NCI-H2196 treated with DMSO at 0.1 percent for 48 hours (cell line): Measurements from ENCODE around the gene ARHGEF17.

ENCODE experiments used
- DNase-seq: peaks from one replicate; lab custom pipeline; 2025; ENCODE audit not compliant: unreplicated experiment; lab: John Stamatoyannopoulos, UW

ARHGEF17 gene

DNA sequence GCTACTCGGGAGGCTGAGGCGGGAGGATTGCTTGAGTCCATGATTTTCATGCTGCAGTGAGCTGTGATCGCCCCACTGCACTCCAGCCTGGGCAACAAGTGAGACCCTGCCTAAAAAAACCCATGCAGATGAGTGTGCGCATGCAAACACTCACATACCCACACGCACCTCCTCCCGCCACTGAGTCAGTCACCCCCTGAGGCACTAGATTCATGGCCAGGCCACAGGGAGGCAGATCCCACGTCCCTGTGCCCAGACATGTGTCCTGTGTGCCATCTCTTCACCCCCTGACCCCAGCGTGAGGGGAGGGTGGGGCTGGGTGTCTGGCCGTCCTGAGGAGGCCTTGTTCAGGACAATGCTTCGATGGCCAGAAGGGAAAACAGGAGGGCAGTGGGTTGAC is 83.6 kb downstream of the ARHGEF17 start:
- DNase-seq = no peak

DNA sequence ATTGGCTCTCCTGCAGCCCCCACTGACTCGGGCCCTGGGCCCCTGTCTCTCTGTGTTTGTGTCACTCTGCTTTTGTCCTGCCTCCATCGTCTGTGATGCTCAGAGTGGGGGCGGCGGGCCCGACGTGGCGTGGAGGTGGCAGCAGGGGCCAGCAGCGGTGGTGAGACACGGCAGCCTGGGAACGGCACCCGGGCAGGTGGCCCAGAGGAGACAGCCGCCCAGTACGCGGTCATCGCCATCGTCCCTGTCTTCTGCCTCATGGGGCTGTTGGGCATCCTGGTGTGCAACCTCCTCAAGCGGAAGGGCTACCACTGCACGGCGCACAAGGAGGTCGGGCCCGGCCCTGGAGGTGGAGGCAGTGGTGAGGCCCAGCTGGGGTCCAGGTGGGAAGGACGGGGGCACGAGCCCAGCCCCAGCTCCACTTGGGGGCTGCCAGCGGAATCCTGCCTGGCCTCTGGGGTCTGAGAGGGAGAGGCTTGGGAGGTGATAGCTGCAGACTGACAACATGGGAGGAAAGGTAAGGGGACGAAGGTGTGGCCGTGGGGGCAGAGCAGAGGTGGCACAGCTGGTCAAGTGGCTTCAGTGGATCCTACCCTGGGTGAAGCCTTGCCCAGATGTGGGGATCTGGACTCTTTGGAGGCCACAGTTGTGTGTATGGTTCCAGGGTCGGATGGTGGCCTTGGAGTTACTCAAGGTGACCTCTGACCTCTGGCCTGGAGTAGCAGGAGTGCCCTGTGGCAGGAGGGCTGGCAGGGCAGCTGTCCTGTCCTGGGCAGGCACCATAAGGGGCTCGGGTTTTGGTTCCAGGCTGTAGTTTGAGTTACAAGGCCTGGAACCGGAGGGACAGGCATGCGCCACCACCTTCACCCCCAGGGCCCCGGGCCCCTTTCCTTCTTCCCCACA is 84.3 kb downstream of the ARHGEF17 start:
- no peak for DNase-seq

DNA sequence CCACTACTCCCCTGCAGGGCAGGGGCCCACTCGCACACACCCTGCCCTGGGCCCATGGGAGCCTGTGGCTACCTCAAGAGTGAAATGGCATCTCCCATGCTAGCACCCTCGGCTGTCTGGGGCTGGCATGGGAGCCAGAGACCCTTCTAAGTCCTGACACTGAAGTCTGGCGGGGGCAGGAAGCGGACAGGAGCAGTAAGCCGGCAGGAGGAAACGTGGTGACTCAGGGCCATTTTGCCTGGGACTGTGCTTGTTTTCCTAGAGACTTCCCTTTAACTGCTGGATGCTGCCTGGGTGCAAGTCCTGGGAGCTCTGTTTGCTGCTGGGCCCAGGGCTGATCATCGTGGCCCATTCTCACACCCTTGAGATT is 84.9 kb downstream of the ARHGEF17 start:
- DNase-seq = no peak

DNA sequence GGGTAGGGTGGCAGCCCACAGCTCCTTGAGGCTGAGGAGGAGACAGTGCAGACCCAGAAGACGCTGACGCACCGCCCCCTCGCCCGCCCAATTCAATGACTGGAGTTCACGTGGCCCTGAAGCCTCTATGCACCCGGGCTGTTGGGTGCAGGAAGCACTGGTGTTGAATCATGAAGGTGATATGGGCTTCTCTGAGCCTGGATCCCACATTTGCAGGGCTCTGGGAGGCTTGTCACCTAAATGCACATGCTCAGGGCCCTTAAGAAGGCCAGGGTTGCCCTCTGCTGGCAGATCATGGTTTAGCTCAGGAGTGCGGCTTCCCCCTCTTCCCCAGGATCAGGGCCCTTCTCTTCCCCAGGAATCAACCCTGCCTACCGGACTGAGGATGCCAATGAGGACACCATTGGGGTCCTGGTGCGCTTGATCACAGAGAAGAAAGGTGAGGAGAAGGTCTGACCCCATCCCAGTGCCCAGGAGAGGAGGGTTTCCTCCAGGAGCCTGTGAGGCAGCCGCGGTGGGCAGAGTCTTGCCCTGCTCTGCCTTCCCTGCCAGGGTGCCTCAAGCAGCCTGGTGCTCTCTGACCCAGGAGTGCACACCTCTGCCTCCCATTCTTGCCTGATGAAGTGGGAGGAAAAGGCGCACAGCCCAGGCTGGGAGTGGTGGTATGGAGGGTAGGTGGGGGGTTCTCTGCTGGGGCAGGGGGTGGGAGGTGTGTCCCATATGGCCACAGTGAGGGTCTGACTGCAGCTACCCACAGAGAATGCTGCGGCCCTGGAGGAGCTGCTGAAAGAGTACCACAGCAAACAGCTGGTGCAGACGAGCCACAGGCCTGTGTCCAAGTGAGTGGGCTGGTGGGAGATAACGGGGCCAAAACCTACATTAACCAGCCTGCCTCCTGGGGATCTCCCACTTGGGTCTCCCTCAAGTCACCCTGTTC is 85.7 kb downstream of the ARHGEF17 start:
- peak; percentile 49 for DNase-seq

DNA sequence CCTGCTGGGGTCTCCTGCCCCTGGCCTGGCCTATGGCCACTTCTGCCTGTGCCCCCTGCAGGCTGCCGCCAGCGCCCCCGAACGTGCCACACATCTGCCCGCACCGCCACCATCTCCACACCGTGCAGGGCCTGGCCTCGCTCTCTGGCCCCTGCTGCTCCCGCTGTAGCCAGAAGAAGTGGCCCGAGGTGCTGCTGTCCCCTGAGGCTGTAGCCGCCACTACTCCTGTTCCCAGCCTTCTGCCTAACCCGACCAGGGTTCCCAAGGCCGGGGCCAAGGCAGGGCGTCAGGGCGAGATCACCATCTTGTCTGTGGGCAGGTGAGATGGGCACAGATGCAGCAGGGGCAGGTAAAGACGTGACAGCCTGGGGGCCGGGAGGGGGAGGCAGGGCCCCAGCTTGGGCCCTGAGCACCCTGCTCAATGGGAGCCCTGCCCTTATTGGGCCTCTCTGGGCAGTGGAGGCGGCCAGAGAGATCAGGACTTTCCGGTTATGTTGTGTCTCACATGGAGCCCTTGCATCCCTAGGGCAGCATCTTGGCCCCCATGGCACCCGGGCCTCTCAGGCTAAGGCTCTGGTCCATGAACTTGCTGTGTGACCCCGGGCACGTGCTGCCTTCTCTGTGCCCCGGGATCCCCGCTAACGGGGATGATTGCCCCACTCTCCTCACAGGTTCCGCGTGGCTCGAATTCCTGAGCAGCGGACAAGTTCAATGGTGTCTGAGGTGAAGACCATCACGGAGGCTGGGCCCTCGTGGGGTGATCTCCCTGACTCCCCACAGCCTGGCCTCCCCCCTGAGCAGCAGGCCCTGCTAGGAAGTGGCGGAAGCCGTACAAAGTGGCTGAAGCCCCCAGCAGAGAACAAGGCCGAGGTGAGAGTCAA is 86.6 kb downstream of the ARHGEF17 start:
- DNase-seq = no peak

DNA sequence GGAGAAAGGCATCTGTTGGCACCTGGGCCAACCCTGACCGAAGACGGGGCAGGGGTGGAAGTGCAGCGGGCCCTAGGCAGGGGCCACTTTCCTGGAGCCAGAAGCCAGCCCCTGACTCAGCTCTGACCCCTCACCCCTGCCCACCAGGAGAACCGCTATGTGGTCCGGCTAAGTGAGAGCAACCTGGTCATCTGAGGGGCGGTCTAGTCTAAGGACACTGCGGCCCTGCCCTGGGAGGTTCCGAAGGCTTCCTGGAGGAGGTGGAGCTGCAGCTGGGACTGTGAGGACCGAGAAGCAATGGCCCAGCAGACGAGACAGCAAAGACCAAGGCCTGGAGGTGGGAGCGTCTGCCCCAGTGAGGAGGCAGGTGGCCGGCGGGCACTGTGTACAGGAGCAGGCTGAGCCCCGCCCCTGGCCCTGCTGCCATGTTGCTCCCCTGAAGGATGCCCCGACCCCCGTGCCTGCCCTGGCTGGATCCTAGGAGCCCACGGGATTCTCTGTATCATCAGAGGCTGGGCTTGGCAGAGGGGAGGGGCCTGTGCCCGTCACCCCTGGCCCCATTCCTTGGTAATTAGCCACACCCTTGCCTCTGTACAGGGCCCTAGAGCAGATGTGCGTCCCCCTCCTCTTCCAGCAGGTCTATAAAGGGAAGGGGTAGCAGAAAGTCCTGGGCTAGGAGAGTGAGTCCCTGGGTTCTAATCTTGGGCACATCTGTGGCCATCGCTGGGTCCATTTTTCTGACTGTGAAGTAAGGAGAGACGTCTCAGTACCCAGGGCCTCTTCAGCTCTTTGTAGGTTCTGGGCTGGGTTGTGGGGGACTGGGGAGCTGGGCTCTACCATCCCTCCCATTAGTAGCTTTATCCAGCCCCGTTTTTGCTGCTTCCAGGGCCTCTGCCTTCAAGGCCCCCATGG is 87.5 kb downstream of the ARHGEF17 start:
- no peak for DNase-seq

DNA sequence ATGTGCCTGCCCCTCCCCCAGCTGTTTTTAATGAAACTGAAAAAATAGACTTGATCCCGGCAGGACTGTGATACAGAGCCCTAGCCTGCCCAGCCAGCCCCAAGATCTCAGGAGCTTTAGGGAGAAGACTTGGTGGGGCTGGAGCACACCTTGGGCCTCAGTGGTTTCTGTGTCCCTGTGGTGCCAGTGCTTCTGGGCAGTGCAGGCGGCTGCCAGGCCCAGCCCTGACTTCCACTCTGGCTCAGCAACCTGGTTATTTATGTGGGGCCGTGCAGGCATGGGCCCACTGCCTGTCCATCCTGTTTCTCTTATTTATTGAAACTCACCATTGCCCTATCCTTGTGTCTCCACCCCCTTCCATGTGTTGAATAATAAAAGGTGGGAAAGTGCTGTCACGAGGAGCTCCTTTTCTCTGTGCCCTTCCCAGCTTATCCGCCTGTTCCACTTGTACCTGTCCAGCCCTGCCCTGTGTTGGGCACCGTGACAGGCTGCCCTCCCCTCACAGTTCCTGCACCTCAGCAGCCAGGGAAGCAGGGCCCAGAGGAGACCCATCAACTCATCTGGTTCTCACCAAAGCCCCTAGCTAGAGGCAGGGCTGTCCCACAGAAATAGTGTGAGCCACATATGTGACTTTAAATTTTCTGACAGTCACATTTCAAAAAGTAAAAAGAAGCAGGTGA is 88.3 kb downstream of the ARHGEF17 start:
- DNase-seq = no peak

DNA sequence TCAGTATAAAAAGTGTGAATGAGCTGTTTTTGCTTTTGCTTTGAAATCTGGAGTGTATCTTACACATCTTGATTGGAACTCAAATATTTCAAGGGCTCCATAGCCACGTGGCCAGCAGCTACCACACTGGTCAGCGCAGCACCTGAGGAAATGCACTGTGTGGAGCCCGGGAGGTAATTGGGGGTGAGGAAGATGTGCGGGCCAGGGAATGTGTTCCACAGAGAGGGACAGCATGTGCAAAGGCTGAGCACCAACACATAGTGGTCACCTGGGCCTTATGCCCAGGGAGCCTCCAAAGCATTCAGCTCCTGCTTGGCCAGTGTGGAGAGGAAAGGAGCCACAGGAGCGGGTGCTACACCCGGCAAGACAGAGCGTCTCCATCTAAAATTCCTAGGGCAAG is 88.9 kb downstream of the ARHGEF17 start:
- DNase-seq = no peak

DNA sequence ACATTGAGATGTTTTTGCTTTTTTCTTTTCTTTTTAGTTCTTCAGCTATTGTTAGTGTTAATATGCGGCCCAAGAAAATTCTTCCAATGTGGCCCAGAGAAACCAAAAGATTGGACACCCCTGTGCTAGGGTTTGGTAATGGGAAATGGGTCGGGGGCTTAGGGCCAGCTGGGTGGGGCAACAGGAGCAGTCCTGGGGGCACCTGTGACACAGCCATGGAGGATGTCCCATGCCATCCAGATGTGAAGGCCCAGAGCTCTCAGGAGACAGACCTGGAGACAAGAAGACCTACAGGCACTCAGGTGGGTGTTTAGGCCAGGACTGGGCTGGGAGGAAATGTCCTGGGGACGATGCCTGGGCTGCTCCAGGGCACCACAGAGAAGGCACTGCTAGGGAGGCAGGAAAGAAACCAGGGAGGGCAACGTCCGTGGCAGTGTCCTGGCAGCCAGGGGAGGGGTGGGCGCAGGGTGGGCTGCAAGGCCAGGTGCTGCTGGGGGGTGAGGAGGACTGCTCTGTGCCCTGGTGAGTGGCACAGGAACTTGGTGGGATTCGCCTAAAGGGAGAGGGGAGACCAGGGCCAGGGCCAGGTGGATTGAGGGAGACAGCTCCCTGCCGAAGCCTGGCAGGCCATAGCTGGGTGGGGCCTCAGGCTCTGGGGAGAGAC is 89.5 kb downstream of the ARHGEF17 start:
- no peak for DNase-seq

DNA sequence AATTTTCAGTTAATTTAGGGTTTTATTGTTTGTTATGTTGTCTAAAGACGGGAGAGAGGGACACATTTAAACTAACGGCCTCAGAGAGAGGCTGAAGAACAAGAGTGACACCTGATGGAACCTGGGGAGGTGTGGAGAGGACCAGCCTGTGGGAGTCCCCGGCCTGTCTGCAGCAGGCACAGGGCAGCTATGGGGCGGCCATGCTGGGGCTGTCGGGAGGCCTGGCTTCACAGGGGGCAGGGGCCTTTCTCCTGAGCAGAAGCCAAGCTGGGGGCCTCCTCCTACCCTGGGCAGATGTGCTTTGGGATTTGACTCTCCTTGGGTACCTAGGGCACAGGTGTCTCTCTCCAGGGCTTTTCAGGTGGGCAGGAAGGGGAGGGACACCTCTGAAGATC is 90.1 kb downstream of the ARHGEF17 start:
- DNase-seq = no peak

DNA sequence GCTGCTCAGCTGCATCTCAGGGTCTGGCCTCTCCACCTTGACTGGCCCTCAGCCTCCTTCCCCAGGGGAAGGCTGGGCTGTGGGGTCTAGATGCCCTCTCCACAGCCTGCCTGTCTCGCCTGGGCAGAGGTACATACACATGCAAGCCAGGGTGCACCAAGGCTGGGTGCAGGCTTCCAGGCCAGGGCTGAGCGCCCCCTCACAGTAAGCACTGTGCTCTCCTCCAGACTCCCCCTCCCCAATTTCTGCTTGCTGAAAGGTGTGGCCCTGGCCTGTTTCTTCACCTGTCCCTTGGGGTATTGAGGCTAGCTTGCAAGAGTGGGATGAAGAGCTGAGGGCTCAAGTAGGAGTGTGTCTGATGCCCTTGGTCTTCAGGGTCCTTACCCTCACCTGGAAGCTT is 90.6 kb downstream of the ARHGEF17 start:
- DNase-seq = no peak

DNA sequence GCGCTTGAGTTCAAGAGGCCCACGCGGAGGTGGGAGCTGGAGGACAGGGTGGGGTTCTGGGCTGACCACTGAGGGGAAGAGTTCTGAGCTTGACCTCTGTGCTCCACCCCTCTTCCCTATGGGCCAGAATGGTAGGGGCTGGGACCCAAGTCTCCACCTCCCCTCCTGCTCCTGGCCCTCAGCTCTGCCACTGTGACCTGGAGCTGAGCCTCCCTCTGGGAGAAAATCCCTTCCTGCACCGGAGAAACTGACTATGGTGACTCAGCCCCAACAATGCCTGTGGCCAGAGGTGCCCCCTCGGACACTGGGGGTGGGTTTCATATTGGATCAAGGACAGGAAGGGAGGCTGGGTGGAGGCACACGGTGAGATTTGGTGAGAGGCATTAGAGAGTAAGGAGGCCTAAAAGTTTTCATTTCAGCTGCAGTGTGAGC is 91.1 kb downstream of the ARHGEF17 start:
- DNase-seq = no peak

DNA sequence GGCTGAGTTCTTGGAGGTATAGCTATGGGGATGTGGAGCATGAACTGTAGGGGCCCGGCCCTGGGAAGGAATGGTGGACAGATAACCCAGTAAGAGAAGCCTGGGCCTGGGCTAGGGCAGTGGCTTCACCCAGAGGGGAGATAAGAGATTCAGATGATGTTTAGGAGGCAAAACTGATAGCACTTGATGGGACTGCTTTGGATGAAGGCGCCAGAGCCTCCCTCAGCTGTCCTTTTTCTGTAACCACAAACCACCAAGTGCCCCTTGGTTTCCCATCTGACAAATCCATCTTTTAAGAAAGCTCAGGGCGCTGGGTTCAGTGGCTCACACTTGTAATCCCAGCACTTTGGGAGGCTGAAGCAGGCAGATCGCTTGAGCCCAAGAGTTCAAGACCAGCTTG is 91.6 kb downstream of the ARHGEF17 start:
- DNase-seq = no peak

DNA sequence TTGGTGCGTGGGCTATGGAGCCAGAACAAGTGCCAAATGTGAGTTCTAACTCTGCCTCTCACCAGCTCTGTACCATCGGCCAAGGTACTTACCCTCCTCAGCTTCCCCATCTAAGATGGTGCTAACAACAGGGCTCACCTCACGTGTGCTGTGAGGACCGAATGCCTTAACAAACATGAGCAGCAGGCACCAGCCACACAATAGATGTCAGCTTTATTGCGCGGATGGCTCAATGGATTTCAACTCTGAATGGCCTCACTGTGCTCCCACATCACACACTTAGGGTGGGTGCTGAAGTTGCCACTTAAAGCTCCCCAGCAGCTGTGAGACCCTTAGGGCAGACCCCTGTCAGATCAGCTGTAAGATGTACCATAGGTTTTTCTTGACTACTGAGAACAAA is 92.2 kb downstream of the ARHGEF17 start:
- no peak for DNase-seq

DNA sequence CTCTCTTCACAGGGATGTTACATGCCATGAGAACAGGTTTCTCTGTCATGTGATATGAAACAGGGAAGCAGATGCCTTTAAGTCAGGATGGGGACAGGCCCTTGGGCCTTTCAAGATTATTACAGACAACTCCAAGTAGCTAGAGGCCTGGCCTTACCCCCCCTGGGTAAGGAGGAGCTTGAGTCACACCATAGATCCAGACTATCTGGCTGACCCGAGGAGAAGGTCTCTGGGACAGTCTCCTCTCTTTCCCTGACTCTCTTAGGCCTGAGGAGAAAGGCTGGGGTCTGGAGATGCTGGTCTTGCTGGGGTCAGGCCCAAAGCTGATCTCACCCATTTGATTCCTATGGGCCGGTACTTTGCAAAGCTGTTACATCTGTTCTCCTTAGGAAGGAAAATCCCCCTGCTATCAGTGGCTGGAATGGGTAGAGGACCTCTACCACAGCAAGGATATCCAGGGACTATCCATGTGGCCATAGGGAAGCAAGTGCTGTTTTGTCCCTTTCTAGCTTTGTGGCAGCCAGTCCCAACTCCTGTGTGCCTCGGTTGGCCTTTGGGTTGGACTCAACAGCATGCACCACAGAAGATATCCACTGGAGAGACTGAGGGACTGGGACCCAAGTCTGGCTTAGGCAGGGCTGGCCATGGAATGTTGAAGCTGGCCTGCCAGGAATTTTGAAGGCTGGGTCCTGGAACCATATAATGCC is 93.3 kb downstream of the ARHGEF17 start:
- no peak for DNase-seq

DNA sequence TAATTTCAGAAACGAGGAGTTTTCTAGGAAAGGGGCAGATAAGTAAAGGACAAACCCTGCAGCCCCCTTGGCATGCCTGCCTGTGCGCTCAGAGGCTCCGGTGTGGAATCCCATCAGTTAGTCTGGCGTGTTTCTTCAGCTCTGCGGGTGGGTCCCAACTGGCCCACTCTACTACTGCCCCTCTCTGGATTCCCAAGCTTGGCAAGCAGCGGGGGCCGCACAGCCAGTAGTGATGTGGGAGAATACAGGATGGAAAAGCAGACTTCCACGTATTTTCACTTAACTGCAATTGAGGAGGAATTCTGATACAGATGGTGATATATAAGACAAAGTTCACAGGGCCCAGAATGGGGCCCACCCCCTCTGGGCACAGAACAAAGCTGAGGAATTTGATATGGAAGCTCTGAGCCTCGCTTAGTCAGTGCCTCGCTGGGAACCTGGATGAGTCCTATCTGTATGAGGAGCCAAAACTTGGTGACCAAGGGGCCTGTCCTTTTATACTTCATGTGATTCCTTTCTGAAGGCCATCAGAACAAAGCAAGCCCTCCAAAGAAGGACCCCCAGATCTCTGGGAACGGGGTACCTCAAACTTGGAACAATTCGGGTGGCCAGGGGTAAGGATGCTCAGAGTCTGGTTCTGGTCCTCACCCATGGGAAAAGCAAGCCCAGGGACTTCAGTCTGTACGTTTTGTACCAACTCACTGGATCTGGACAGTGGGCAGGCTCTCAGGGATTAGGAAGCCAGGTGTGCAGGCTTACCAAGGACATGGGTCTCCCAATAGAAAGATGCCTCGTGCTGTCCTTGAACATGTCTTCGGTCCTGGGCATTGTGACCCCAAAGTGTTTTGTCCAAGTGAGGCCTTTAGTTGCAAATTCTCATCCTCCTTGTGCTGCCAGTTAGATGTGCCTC is 94.1 kb downstream of the ARHGEF17 start:
- DNase-seq = no peak

DNA sequence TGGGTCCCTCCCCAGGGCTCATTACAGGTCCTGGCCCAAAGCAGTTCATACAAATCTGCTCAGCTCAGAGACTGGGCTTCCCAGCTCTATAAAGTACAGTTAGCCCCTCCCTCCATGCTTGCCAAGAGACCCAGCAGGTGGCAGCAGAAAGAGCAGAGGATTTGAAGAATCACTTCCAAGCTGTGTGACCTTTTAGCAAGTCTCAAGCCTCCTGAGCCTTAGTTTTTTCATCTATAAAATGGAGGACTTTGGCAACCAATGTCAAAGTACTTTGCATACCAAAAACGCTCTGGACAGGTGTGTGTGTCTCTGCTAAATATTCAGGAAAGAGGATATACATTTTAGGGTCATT is 94.7 kb downstream of the ARHGEF17 start:
- no peak for DNase-seq
